Measurements from ENCODE around the gene UBE2G1.

UBE2G1 gene

DNA sequence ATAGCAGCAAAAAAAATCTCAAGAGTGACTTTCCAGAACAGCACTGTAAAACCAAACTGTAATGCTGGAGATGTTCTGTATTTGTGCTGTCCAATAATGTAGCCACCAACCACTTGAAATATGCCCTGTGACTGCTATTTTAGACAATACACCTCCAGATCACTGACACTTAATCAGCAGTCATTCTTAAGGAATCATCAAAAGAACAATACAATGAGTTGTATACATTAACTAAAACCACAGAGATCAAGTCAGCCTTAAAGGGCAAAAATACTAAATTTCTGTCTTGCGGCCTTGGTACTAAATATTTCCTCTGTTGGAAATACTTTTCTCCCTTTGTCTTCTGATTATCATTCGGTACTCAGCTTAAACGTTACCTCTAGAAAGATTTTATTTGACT, 69.1 kb downstream of the UBE2G1 start:
- Histone ChIP-seq H3K23ac (ENCODE audit: low read depth, low read length, poor library complexity) (no peak overlapping the region), H2BK5ac (ENCODE audit: low read length) (no peak overlapping the region), H3K36me3 (replicated peaks in 1 of 2; ENCODE audit: control insufficient read depth in 2 of 2, insufficient read depth in 2 of 2, low read length in 2 of 2) (peaks cover 11 to 54% of the 10 kb centered on the region in 2 donors), H2AFZ (ENCODE audit: low read length) (no peak overlapping the region), H3K27ac (replicated peaks; ENCODE audit: low read length) (no peak overlapping the region), H3K4ac (ENCODE audit: low read length) (no peak overlapping the region), H4K8ac (ENCODE audit: low read depth, low read length) (no peak overlapping the region), H3K18ac (ENCODE audit: low read length) (no peak overlapping the region), H2BK12ac (ENCODE audit: low read length) (no peak overlapping the region), H2AK5ac (ENCODE audit: low read depth, low read length) (no peak overlapping the region), H3K9me3 (replicated peaks in 1 of 2; ENCODE audit: control insufficient read depth in 2 of 2, insufficient read depth in 1 of 2, low read depth in 1 of 2, low read length in 2 of 2) (no peaks in the 10 kb centered on the region), H3K4me1 (ENCODE audit: control insufficient read depth in 2 of 2, insufficient read depth in 1 of 2, low read depth in 1 of 2, low read length in 2 of 2) (peaks cover 0 to 3% of the 10 kb centered on the region in 2 donors), H3K4me2 (ENCODE audit: insufficient read depth, low read length, poor library complexity, severe bottlenecking) (no peak overlapping the region), H3K27me3 (ENCODE audit: control insufficient read depth in 3 of 3, insufficient read depth in 3 of 3, low read depth in 1 of 3, low read length in 3 of 3) (no peaks in the 10 kb centered on the region), H2BK15ac (ENCODE audit: low read length) (no peak overlapping the region), H3K4me3 (ENCODE audit: low read length in 2 of 2) (no peak overlapping the region), H2BK120ac (ENCODE audit: low read depth, low read length) (no peak overlapping the region), H3K79me1 (ENCODE audit: low read depth, low read length) (peaks cover 5% of the 10 kb centered on the region), H3K14ac (ENCODE audit: low read length) (no peak overlapping the region), H3K9ac (ENCODE audit: low read depth, low read length, poor library complexity) (no peak overlapping the region), H4K91ac (ENCODE audit: low read depth, low read length, poor library complexity) (no peak overlapping the region)
- no CpG with 5 or more reads among the region's 3 CpGs for WGBS, 2 donors (ENCODE audit: extremely low coverage in 2 of 2, insufficient read length in 2 of 2, insufficient replicate concordance in 1 of 2)
- DNase-seq (ENCODE audit: low spot score), result no peak

DNA sequence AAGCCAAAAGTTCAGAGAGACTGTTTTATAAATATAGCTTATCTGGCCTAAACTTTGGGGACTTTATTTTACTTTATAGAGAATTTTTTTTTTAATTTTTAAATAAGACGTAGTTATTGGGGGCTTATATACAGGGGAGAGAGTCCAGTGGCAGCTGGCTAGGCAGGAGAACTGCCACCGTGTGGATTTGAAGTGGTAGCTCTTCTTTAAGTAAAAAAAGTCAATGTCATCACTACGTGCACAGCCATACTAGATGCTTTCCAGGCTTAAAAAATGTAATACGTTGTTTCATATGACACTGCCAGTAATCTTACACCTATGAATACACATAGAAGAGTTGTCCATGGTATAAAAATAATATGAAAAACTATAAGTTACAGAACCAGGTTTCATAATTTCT, 70.8 kb downstream of the UBE2G1 start:
- Histone ChIP-seq H3K27ac (replicated peaks; ENCODE audit: low read length) (no peak overlapping the region), H3K4me3 (ENCODE audit: low read length in 2 of 2) (no peak overlapping the region), H2BK5ac (ENCODE audit: low read length) (no peak overlapping the region), H3K9ac (ENCODE audit: low read depth, low read length, poor library complexity) (no peak overlapping the region), H3K27me3 (ENCODE audit: control insufficient read depth in 3 of 3, insufficient read depth in 3 of 3, low read depth in 1 of 3, low read length in 3 of 3) (no peaks in the 10 kb centered on the region), H2BK12ac (ENCODE audit: low read length) (no peak overlapping the region), H3K4me1 (ENCODE audit: control insufficient read depth in 2 of 2, insufficient read depth in 1 of 2, low read depth in 1 of 2, low read length in 2 of 2) (peaks cover 0 to 3% of the 10 kb centered on the region in 2 donors), H3K18ac (ENCODE audit: low read length) (no peak overlapping the region), H3K14ac (ENCODE audit: low read length) (no peak overlapping the region), H3K9me3 (replicated peaks in 1 of 2; ENCODE audit: control insufficient read depth in 2 of 2, insufficient read depth in 1 of 2, low read depth in 1 of 2, low read length in 2 of 2) (no peaks in the 10 kb centered on the region), H3K4me2 (ENCODE audit: insufficient read depth, low read length, poor library complexity, severe bottlenecking) (no peak overlapping the region), H3K4ac (ENCODE audit: low read length) (no peak overlapping the region), H3K36me3 (replicated peaks in 1 of 2; ENCODE audit: control insufficient read depth in 2 of 2, insufficient read depth in 2 of 2, low read length in 2 of 2) (peaks cover 2 to 48% of the 10 kb centered on the region in 2 donors), H4K91ac (ENCODE audit: low read depth, low read length, poor library complexity) (no peak overlapping the region), H2BK120ac (ENCODE audit: low read depth, low read length) (no peak overlapping the region), H2BK15ac (ENCODE audit: low read length) (no peak overlapping the region), H4K8ac (ENCODE audit: low read depth, low read length) (no peak overlapping the region), H3K23ac (ENCODE audit: low read depth, low read length, poor library complexity) (no peak overlapping the region), H3K79me1 (ENCODE audit: low read depth, low read length) (peaks cover 3% of the 10 kb centered on the region), H2AK5ac (ENCODE audit: low read depth, low read length) (no peak overlapping the region), H2AFZ (ENCODE audit: low read length) (no peak overlapping the region)
- WGBS, 2 donors (ENCODE audit: extremely low coverage in 2 of 2, insufficient read length in 2 of 2, insufficient replicate concordance in 1 of 2), result 100% methylated on average over 1 of the region's 4 CpGs; no CpG with 5 or more reads in 1 of the 2 donors
- no peak for DNase-seq (ENCODE audit: low spot score)

GRCh38 chr17:4293572-4293971, 72.9 kb downstream of the UBE2G1 start:
- Histone ChIP-seq H3K27me3 (ENCODE audit: control insufficient read depth in 3 of 3, insufficient read depth in 3 of 3, low read depth in 1 of 3, low read length in 3 of 3) (no peaks in the 10 kb centered on the region), H2BK12ac (ENCODE audit: low read length) (no peak overlapping the region), H2BK15ac (ENCODE audit: low read length) (no peak overlapping the region), H3K23ac (ENCODE audit: low read depth, low read length, poor library complexity) (no peak overlapping the region), H4K8ac (ENCODE audit: low read depth, low read length) (no peak overlapping the region), H3K4ac (ENCODE audit: low read length) (no peak overlapping the region), H3K18ac (ENCODE audit: low read length) (no peak overlapping the region), H3K36me3 (replicated peaks in 1 of 2; ENCODE audit: control insufficient read depth in 2 of 2, insufficient read depth in 2 of 2, low read length in 2 of 2) (peaks cover 7 to 69% of the 10 kb centered on the region in 2 donors), H3K79me1 (ENCODE audit: low read depth, low read length) (peaks cover 2% of the 10 kb centered on the region), H3K4me2 (ENCODE audit: insufficient read depth, low read length, poor library complexity, severe bottlenecking) (no peak overlapping the region), H2AK5ac (ENCODE audit: low read depth, low read length) (no peak overlapping the region), H4K91ac (ENCODE audit: low read depth, low read length, poor library complexity) (no peak overlapping the region), H2BK120ac (ENCODE audit: low read depth, low read length) (no peak overlapping the region), H3K9me3 (replicated peaks in 1 of 2; ENCODE audit: control insufficient read depth in 2 of 2, insufficient read depth in 1 of 2, low read depth in 1 of 2, low read length in 2 of 2) (no peaks in the 10 kb centered on the region), H3K4me1 (ENCODE audit: control insufficient read depth in 2 of 2, insufficient read depth in 1 of 2, low read depth in 1 of 2, low read length in 2 of 2) (peaks cover 0 to 3% of the 10 kb centered on the region in 2 donors), H3K9ac (ENCODE audit: low read depth, low read length, poor library complexity) (no peak overlapping the region), H3K4me3 (ENCODE audit: low read length in 2 of 2) (no peak overlapping the region), H2BK5ac (ENCODE audit: low read length) (no peak overlapping the region), H2AFZ (ENCODE audit: low read length) (no peak overlapping the region), H3K14ac (ENCODE audit: low read length) (no peak overlapping the region), H3K27ac (replicated peaks; ENCODE audit: low read length) (no peak overlapping the region)
- WGBS, 2 donors (ENCODE audit: extremely low coverage in 2 of 2, insufficient read length in 2 of 2, insufficient replicate concordance in 1 of 2), result no CpG with 5 or more reads among the region's 1 CpG
- no peak for DNase-seq (ENCODE audit: low spot score)

DNA sequence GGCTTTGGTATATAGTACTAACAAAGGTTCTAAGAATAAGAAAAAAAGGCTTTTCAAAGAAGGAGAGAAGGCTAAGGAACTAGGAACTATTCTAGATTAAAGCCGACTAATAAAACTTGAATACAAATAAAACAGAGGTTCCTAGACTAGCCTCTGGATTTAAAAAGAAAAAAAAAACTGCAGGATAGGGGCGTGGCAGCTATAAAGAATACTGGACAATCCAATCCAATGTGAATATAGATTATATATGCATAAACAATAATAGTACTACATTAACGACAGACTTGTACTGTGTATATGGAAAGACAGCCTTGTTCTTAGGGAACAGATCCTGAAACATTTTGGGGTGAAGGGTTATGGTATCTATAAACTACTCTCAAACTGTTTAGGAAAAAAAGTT, 78.8 kb downstream of the UBE2G1 start:
- H4K91ac ChIP-seq (ENCODE audit: low read depth, low read length, poor library complexity), result no peak overlapping the region
- no peak overlapping the region for H2BK15ac ChIP-seq (ENCODE audit: low read length)
- H3K18ac ChIP-seq (ENCODE audit: low read length), result no peak overlapping the region
- no peak overlapping the region for H3K23ac ChIP-seq (ENCODE audit: low read depth, low read length, poor library complexity)
- DNase-seq (ENCODE audit: low spot score), result no peak
- no peak overlapping the region for H3K4me3 ChIP-seq (ENCODE audit: low read length in 2 of 2)
- H3K4ac ChIP-seq (ENCODE audit: low read length), result no peak overlapping the region
- H3K36me3 ChIP-seq (replicated peaks in 1 of 2; ENCODE audit: control insufficient read depth in 2 of 2, insufficient read depth in 2 of 2, low read length in 2 of 2), result peaks cover 5 to 60% of the 10 kb centered on the region in 2 donors
- no CpG with 5 or more reads among the region's 3 CpGs for WGBS, 2 donors (ENCODE audit: extremely low coverage in 2 of 2, insufficient read length in 2 of 2, insufficient replicate concordance in 1 of 2)
- no peak overlapping the region for H2BK12ac ChIP-seq (ENCODE audit: low read length)
- no peaks in the 10 kb centered on the region for H3K9me3 ChIP-seq (replicated peaks in 1 of 2; ENCODE audit: control insufficient read depth in 2 of 2, insufficient read depth in 1 of 2, low read depth in 1 of 2, low read length in 2 of 2)
- no peak overlapping the region for H2BK5ac ChIP-seq (ENCODE audit: low read length)
- H3K4me1 ChIP-seq (ENCODE audit: control insufficient read depth in 2 of 2, insufficient read depth in 1 of 2, low read depth in 1 of 2, low read length in 2 of 2), result no peaks in the 10 kb centered on the region
- no peak overlapping the region for H2AFZ ChIP-seq (ENCODE audit: low read length)
- H3K4me2 ChIP-seq (ENCODE audit: insufficient read depth, low read length, poor library complexity, severe bottlenecking), result no peak overlapping the region
- H3K27ac ChIP-seq (replicated peaks; ENCODE audit: low read length), result no peak overlapping the region
- no peak overlapping the region for H4K8ac ChIP-seq (ENCODE audit: low read depth, low read length)
- H3K27me3 ChIP-seq (ENCODE audit: control insufficient read depth in 3 of 3, insufficient read depth in 3 of 3, low read depth in 1 of 3, low read length in 3 of 3), result no peaks in the 10 kb centered on the region
- H2AK5ac ChIP-seq (ENCODE audit: low read depth, low read length), result no peak overlapping the region
- H3K9ac ChIP-seq (ENCODE audit: low read depth, low read length, poor library complexity), result no peak overlapping the region
- H2BK120ac ChIP-seq (ENCODE audit: low read depth, low read length), result no peak overlapping the region
- H3K79me1 ChIP-seq (ENCODE audit: low read depth, low read length), result no peaks in the 10 kb centered on the region
- H3K14ac ChIP-seq (ENCODE audit: low read length), result no peak overlapping the region

Data from neuronal stem cell (in vitro differentiated cells).